ENCODE data around the gene LUM. TPM values are rescaled to one million over a fixed set of nuclear protein-coding genes. Genes with fewer than 3 reads are reported as not detected.

Gene LUM
- polyA plus RNA-seq, 3 donors, result not detected

DNA sequence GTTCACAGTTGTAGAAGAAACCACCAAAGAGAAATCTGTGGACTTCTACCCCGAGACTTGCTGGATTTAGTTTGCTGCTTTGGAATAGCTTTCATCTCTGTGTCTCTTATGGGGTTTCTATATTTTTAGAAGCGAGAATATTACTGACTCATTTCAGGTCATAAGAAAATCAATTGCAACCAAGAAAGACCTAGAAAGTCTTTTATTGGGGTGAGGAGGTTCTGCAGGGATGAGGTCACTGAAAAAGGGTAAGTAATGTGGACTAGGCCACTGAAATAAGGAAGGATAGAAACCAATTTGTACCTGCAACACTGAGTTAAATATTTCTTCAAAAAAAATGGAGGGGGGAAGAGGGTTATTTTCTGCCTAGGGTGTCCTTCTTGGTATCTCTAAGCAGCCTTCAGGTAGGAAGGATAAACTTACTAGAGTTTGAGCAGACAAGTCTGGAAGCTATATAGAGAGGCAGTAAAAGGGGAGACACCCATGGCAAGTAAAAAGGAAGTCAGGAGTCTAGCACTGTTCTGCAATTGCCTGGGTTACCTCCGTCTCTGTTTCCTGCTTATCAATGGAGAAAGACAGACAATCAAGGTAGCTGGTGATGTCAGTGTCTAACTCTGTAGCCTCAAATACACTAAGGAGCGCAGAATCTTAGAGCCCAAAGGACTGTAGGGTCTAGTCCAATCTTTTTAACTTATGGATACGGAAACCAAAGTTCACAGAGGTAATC is 33.9 kb downstream of the LUM start:
- Histone ChIP-seq H3K36me3 (replicated peaks in 1 of 2; ENCODE audit: control insufficient read depth in 1 of 2, insufficient read depth in 2 of 2, low read length in 2 of 2) (no peaks in the 10 kb centered on the region), H3K79me2 (ENCODE audit: insufficient read depth, low read length) (no peaks in the 10 kb centered on the region), H3K9me3 (replicated peaks in 1 of 2; ENCODE audit: control insufficient read depth in 1 of 2, insufficient read depth in 1 of 2, low read length in 2 of 2) (no peaks in the 10 kb centered on the region), H3K9ac (ENCODE audit: insufficient read depth, low read length, poor library complexity, severe bottlenecking) (no peak overlapping the region), H3K4me1 (ENCODE audit: control insufficient read depth in 1 of 2, insufficient read depth in 2 of 2, low read length in 2 of 2) (no peaks in the 10 kb centered on the region), H3K4me2 (replicated peaks; ENCODE audit: extremely low read depth, low read length, poor library complexity, severe bottlenecking) (no peak overlapping the region), H3K27me3 (ENCODE audit: control insufficient read depth in 2 of 2, insufficient read depth in 2 of 2, low read length in 2 of 2) (no peaks in the 10 kb centered on the region), H4K20me1 (ENCODE audit: insufficient read depth, low read length) (no peaks in the 10 kb centered on the region), H3K4me3 (replicated peaks in 1 of 3; ENCODE audit: low read depth in 2 of 3, low read length in 3 of 3) (no peak overlapping the region), H2AFZ (ENCODE audit: insufficient read depth, low read depth, low read length, poor library complexity, severe bottlenecking) (no peak overlapping the region), H3K27ac (ENCODE audit: low read depth in 1 of 2, low read length in 2 of 2) (no peak overlapping the region)
- Mint-ChIP-seq H3K4me1 (no peaks in the 10 kb centered on the region), H3K9me3 (peaks cover 0 to 2% (median 0%) of the 10 kb centered on the region in 7 donors), H3K36me3 (no peaks in the 10 kb centered on the region), H3K27ac (no peak overlapping the region), H3K27me3 (ENCODE audit: low read depth in 3 of 3) (peaks cover 0 to 4% (median 1%) of the 10 kb centered on the region in 3 donors), H3K4me3 (no peak overlapping the region)
- TF ChIP-seq, protein P1, sequence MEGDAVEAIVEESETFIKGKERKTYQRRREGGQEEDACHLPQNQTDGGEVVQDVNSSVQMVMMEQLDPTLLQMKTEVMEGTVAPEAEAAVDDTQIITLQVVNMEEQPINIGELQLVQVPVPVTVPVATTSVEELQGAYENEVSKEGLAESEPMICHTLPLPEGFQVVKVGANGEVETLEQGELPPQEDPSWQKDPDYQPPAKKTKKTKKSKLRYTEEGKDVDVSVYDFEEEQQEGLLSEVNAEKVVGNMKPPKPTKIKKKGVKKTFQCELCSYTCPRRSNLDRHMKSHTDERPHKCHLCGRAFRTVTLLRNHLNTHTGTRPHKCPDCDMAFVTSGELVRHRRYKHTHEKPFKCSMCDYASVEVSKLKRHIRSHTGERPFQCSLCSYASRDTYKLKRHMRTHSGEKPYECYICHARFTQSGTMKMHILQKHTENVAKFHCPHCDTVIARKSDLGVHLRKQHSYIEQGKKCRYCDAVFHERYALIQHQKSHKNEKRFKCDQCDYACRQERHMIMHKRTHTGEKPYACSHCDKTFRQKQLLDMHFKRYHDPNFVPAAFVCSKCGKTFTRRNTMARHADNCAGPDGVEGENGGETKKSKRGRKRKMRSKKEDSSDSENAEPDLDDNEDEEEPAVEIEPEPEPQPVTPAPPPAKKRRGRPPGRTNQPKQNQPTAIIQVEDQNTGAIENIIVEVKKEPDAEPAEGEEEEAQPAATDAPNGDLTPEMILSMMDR (IDR thresholded peaks at IDR 0.05), result no peak
- no peak for DNase-seq
- intact Hi-C loops (cut with micrococcal nuclease), result no loop called here
- WGBS (ENCODE audit: insufficient coverage), result 67% methylated on average over 3 of the region's 5 CpGs

GRCh38 chr12:91074851-91075250 is 36.4 kb downstream of the LUM start:
- Mint-ChIP-seq H3K4me1 (no peaks in the 10 kb centered on the region), H3K36me3 (no peaks in the 10 kb centered on the region), H3K4me3 (no peak overlapping the region), H3K27me3 (ENCODE audit: low read depth in 3 of 3) (peaks cover 0 to 4% (median 1%) of the 10 kb centered on the region in 3 donors), H3K27ac (no peak overlapping the region), H3K9me3 (peaks cover 0 to 3% (median 0%) of the 10 kb centered on the region in 7 donors)
- H2AFZ ChIP-seq (ENCODE audit: insufficient read depth, low read depth, low read length, poor library complexity, severe bottlenecking), result no peak overlapping the region
- no peaks in the 10 kb centered on the region for H3K9me3 ChIP-seq (replicated peaks in 1 of 2; ENCODE audit: control insufficient read depth in 1 of 2, insufficient read depth in 1 of 2, low read length in 2 of 2)
- WGBS (ENCODE audit: insufficient coverage), result no CpG with 5 or more reads among the region's 1 CpG
- intact Hi-C loops (cut with micrococcal nuclease), result no loop called here
- no peak for DNase-seq
- no peaks in the 10 kb centered on the region for H3K4me1 ChIP-seq (ENCODE audit: control insufficient read depth in 1 of 2, insufficient read depth in 2 of 2, low read length in 2 of 2)
- H3K27me3 ChIP-seq (ENCODE audit: control insufficient read depth in 2 of 2, insufficient read depth in 2 of 2, low read length in 2 of 2), result no peaks in the 10 kb centered on the region
- H3K36me3 ChIP-seq (replicated peaks in 1 of 2; ENCODE audit: control insufficient read depth in 1 of 2, insufficient read depth in 2 of 2, low read length in 2 of 2), result no peaks in the 10 kb centered on the region
- H4K20me1 ChIP-seq (ENCODE audit: insufficient read depth, low read length), result no peaks in the 10 kb centered on the region
- H3K27ac ChIP-seq (ENCODE audit: low read depth in 1 of 2, low read length in 2 of 2), result no peak overlapping the region
- no peak overlapping the region for H3K4me2 ChIP-seq (replicated peaks; ENCODE audit: extremely low read depth, low read length, poor library complexity, severe bottlenecking)
- H3K79me2 ChIP-seq (ENCODE audit: insufficient read depth, low read length), result no peaks in the 10 kb centered on the region
- TF ChIP-seq, protein P1 (IDR thresholded peaks at IDR 0.05), result no peak
- H3K4me3 ChIP-seq (replicated peaks in 1 of 3; ENCODE audit: low read depth in 2 of 3, low read length in 3 of 3), result no peak overlapping the region
- H3K9ac ChIP-seq (ENCODE audit: insufficient read depth, low read length, poor library complexity, severe bottlenecking), result no peak overlapping the region
